WERI-Rb-1 (cell line): ENCODE results near the gene HACD2.

Experiments used
- DNase-seq: peaks from one replicate; pipeline ENCODE4 v3.0.0-alpha.2; 2020
- H3K27ac ChIP-seq: fragments of 250-450 bp; sonication (Bioruptor Pico); 2 replicates; pipeline ENCODE4 v1.5.1; 2020; ENCODE audit warnings: mild to moderate bottlenecking, moderate library complexity
- H3K27me3 ChIP-seq: fragments of 250-450 bp; sonication (Bioruptor Pico); 2 replicates; pipeline ENCODE4 v1.5.1; 2021; ENCODE audit warnings: mild to moderate bottlenecking, low read depth, moderate library complexity; ENCODE audit not compliant: insufficient read depth, severe bottlenecking
- H3K36me3 ChIP-seq: fragments of 250-450 bp; sonication (Bioruptor Pico); 2 replicates; pipeline ENCODE4 v1.5.1; 2020; ENCODE audit warnings: mild to moderate bottlenecking, moderate library complexity
- H3K4me3 ChIP-seq: 2 replicates; pipeline ENCODE4 v1.5.1; 2011; ENCODE audit warnings: low read depth, mild to moderate bottlenecking, control low read depth, low read length
- H3K9me3 ChIP-seq: fragments of 250-450 bp; sonication (Bioruptor Pico); 2 replicates; pipeline ENCODE4 v1.5.1; 2021; ENCODE audit warnings: mild to moderate bottlenecking, moderate library complexity; ENCODE audit not compliant: severe bottlenecking
- CTCF ChIP-seq: IDR thresholded peaks from 2 replicates; pipeline ENCODE4 v1.5.1; 2011; ENCODE audit warnings: low read depth, mild to moderate bottlenecking, control low read depth, inconsistent platforms, low read length

HACD2 gene

GRCh38 chr3:123536153-123536895 lies 48.5 kb downstream of the HACD2 start:
- Histone ChIP-seq H3K27me3 (no peaks in the 10 kb centered on the region), H3K36me3 (no peaks in the 10 kb centered on the region)

GRCh38 chr3:123535580-123535979 lies 49.3 kb downstream of the HACD2 start:
- no peaks in the 10 kb centered on the region for H3K36me3 ChIP-seq
- no peaks in the 10 kb centered on the region for H3K27me3 ChIP-seq
- no peak overlapping the region for H3K27ac ChIP-seq
- H3K9me3 ChIP-seq = no peaks in the 10 kb centered on the region
- no peak for TF ChIP-seq CTCF
- no peak overlapping the region for H3K4me3 ChIP-seq
- no peak for DNase-seq

More at GRCh38 chr3:123536153-123536895, 48.5 kb downstream of the HACD2 start:
- Histone ChIP-seq H3K27ac (no peak overlapping the region), H3K9me3 (no peaks in the 10 kb centered on the region), H3K4me3 (no peak overlapping the region)
- TF ChIP-seq CTCF = no peak
- DNase-seq = no peak

DNA sequence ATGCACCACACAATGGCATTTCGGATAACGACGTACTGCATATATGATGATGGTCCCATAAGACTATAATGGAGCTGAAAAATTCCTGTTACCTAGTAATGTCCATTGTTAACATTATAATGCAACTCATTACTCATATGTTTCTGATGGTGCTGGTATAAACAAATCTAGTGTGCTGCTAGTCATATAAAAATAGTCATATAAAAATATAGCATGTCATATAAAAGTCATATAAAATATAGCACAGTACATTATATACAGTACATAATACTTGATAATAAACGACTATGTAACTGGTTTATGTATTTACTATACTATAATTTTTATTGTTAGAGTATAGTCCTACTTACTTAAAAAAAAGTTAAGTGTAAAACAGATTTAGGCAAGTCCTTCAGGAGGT lies 50.6 kb downstream of the HACD2 start:
- Histone ChIP-seq H3K36me3 (no peaks in the 10 kb centered on the region), H3K27ac (no peak overlapping the region), H3K4me3 (no peak overlapping the region), H3K27me3 (no peaks in the 10 kb centered on the region), H3K9me3 (no peaks in the 10 kb centered on the region)
- no peak for TF ChIP-seq CTCF
- DNase-seq = no peak

DNA sequence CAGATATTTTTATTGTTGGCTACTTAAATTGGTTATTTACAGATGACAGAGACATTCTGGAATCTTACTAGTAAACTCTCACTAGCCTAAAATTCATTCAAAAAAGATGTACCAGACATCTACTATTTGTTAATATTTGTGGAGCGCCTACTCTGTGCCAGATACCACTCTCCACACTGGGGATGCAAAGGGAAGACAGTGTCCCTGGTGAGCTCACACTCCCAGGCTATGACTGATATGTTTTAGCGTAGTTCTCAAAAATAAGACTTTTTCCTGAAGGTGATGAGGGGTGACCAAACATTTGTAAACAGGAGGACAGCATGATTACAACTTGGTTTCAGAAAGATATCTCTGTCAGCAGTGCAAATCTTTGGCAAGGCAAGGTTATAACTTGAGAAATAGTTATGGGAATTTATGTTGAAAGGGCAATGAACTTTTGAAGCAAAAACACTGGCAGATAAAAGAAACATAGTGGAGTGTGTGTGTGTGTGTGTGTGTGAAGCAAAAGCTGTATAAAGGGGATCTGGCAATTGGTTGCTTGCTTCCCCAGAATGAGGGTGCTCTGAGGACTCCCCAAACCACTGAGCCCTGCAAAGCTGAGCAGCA lies 51.2 kb downstream of the HACD2 start:
- no peaks in the 10 kb centered on the region for H3K36me3 ChIP-seq
- DNase-seq = no peak
- no peaks in the 10 kb centered on the region for H3K9me3 ChIP-seq
- H3K27ac ChIP-seq = no peak overlapping the region
- TF ChIP-seq CTCF = no peak
- no peak overlapping the region for H3K4me3 ChIP-seq
- no peaks in the 10 kb centered on the region for H3K27me3 ChIP-seq

DNA sequence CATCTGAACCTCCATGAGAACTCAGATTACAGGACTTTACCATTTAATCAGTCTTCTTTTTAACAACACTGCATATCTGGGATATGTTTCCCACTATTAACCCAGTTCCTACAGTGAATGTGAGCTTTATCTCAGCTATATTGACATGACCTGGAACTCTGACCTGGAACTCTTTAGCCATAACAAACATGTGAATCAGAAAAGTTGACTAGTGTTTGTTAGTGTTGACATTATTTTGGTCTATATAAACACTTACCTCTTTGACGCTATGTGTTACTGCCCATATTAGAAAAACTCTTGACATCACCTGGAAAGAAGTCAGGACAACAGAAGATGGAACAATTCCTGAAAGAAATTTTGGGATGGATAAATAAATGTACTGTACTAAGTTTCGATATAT lies 56.7 kb downstream of the HACD2 start:
- Histone ChIP-seq H3K27me3 (no peaks in the 10 kb centered on the region), H3K9me3 (no peaks in the 10 kb centered on the region), H3K27ac (no peak overlapping the region), H3K4me3 (no peak overlapping the region), H3K36me3 (peaks cover 32% of the 10 kb centered on the region)
- no peak for TF ChIP-seq CTCF
- no peak for DNase-seq
